ENCODE data around the gene APRT. TPM values are rescaled to one million over a fixed set of nuclear protein-coding genes. Genes with fewer than 3 reads are reported as not detected.
A peak's percentile ranks its signal among the peaks of the same experiment; 100 is the strongest.

APRT gene
- total RNA-seq, 1 donor from 2014 or later: 300 TPM

DNA sequence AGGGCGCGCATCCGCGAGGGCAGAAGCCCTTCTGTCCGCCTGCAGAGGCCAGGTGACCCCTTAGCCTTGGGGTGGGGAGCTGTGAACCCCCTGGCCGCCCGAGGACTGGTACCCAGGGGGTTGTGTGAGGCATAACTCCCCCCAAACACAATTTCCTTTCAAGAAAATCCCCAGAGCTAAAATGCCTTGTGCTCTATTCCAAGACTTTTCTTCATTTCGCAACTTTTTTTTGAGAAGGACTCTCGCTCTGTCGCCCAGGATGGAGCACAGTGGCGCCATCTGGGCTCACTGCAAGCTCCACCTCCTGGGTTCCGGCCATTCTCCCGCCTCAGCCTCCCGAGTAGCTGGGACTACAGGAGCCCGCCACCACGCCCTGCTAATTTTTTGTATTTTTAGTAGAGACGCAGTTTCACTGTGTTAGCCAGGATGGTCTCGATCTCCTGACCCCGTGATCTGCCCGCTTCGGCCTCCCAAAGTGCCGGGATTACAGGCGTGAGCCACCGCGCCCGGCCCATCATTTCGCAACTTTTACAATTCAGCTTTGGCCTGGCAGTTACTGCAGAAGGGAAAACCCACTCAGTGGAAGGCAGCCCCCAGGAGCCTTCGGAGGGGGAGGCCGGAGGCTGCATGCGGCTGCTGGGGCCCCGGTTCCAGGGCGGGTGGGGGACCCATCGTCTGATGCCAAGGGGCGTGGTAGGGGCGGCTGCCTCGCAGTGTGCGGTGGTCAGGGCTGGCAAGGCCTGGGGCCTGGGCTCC is 963 bp upstream of the APRT start:
- H3K4me3 ChIP-seq (ENCODE audit: low read depth, low read length): peak overlapping the region; percentile 67
- TF ChIP-seq, protein P1, sequence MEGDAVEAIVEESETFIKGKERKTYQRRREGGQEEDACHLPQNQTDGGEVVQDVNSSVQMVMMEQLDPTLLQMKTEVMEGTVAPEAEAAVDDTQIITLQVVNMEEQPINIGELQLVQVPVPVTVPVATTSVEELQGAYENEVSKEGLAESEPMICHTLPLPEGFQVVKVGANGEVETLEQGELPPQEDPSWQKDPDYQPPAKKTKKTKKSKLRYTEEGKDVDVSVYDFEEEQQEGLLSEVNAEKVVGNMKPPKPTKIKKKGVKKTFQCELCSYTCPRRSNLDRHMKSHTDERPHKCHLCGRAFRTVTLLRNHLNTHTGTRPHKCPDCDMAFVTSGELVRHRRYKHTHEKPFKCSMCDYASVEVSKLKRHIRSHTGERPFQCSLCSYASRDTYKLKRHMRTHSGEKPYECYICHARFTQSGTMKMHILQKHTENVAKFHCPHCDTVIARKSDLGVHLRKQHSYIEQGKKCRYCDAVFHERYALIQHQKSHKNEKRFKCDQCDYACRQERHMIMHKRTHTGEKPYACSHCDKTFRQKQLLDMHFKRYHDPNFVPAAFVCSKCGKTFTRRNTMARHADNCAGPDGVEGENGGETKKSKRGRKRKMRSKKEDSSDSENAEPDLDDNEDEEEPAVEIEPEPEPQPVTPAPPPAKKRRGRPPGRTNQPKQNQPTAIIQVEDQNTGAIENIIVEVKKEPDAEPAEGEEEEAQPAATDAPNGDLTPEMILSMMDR (conservative IDR thresholded peaks at IDR 0.05; ENCODE audit: low read depth, low read length): no peak
- no peak for DNase-seq (ENCODE audit: low read depth)

DNA sequence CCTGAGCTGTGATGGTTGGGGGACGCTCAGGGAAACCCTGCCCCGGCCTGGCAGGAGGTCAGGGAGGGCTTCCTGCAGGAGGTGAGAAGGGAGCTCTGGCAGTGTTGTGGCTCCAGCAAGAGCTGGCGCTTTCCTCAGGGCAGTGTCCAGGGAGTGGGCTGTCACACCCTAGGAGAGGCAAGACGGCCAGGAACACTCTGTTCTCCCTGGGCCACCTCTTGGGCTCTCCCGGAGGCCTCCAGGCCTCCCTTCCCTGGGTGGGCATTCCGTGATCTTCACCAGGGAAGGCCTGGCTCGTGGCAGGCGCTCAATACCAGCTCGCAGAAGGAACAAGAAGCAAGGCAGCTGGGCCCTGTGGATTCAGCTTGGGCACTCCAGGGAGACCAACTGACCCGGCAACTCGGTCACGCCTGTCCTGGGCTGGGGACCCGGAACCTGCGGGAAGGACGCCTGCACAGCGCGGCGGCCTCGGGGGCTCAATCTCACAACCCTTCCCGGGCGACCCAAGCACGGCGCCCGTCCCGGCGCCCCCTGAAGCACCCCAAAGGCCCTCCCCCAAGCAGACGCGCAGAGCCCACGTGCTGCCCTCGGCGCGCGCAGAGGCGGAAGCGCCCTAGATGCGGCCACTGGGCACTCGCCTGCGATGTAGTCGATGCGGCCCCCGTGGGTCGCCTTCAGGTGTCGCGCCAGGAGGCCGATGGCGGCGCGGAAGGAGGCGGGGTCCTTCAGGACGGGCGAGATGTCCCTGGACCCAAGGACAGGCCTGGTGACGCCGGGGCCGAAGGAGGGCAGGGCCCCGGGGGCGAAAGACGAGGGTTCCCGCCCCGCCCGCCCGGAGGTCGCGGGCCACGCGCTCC is 588 bp downstream of the APRT start:
- TF ChIP-seq, protein P1 (conservative IDR thresholded peaks at IDR 0.05; ENCODE audit: low read depth, low read length): no peak
- no peak for DNase-seq (ENCODE audit: low read depth)
- peak overlapping the region; percentile 67 for H3K4me3 ChIP-seq (ENCODE audit: low read depth, low read length)

DNA sequence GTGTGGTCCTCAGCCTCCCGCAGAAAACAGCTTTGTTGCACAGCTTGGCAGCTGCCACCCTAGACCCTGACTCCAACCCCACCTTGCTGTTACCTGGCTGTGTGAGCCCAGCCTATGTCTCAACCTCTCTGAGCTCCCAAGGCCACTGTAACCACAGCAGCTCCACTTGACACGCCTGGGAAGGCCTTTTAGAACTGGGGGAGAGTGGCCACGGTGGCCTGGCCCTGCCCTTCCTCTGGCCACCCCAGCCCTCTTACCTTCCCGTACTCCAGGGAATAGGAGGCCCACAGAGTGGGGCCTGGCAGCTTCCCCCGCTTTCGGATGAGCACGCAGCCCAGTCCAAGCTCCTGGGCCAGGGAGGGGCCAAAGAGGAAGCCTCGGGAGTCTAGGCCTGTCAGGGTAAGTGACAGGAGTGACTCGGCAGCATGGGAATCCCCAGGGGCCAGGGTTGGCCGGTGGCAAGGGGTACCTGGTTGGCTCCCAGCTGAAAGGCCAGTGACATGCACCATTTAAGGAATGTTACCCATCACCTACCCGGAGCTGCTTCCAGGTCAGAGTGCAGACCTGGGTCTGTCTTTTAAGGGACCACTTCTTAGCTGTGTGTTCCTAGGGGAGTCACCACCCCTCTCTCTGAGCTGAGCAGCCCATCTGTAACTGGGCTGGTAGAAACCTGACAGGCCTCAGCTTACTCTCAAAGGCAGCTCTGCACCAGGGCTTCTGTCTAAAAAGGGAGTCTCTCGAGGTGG is 1.4 kb downstream of the APRT start:
- peak overlapping the region; percentile 67 for H3K4me3 ChIP-seq (ENCODE audit: low read depth, low read length)
- no peak for DNase-seq (ENCODE audit: low read depth)
- TF ChIP-seq, protein P1 (conservative IDR thresholded peaks at IDR 0.05; ENCODE audit: low read depth, low read length): no peak

DNA sequence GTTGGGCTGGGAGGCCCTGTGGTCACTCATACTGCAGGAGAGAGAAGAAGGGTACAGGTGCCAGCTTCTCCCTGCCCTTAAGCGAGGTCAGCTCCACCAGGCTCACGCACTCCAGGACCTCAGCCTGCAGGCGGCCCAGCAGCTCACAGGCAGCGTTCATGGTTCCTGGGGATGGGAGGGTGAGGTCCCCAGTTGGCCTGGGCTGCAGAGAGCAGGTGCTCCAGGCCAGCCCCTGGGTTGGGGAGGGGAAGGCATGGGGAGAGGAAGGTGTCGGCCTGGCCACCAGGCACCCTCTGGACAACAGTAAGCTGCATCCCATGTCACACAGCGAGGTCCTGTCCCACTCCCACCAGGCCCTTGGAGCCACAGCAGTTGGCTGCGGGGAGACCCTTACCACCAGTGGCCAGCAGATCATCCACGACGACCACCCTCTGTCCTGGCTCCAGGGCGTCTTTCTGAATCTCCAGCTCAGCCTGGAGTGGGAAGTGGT is 2.0 kb downstream of the APRT start:
- TF ChIP-seq, protein P1 (conservative IDR thresholded peaks at IDR 0.05; ENCODE audit: low read depth, low read length): no peak
- H3K4me3 ChIP-seq (ENCODE audit: low read depth, low read length): no peak overlapping the region
- no peak for DNase-seq (ENCODE audit: low read depth)

DNA sequence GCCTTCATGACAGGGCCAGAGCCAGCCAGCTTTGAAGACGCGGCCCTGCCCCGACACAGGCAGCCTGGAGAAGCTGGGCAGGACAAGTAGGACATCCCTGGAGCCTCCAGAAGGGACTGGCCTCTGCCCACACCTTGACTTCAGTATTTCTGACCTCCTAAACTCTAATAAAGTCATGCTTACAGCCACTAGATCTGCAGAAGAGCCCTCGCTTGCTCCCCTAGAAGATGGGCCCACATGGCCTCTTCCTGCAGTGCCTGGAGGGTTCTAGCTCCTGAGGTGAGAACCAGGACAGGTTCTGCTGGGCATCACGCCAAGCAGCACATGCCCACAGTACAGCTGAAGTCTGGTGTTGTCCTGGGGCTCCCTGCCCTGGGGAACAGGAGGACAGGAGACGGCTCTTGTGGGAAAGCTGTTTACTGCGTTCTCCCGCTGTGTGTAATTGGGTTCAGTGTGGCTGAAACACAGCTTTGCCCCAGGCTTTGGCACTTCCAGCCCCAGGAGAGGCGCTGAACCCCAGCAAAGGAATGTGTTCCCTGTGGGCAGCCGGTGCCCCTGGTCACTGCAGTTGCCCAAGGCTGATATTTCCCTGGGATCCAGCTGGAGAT is 2.6 kb downstream of the APRT start:
- TF ChIP-seq, protein P1 (conservative IDR thresholded peaks at IDR 0.05; ENCODE audit: low read depth, low read length): no peak
- H3K4me3 ChIP-seq (ENCODE audit: low read depth, low read length): no peak overlapping the region
- DNase-seq (ENCODE audit: low read depth): no peak

Measured in epithelial cell of proximal tubule (primary cell).